GM21737 (cell line): ENCODE results near the gene SLC46A1.
A peak's percentile ranks its signal among the peaks of the same experiment; 100 is the strongest.

Experiments
- ATAC-seq: cut with Tn5 transposase; IDR thresholded peaks from one replicate; pipeline ENCODE4 v1.9.1; 2021; ENCODE audit warnings: mild to moderate bottlenecking, moderate library complexity; ENCODE audit not compliant: unreplicated experiment

The SLC46A1 gene

GRCh38 chr17:28385037-28385400 is 21.0 kb downstream of the SLC46A1 start:
- no peak for ATAC-seq

GRCh38 chr17:28384281-28385036 is 21.6 kb downstream of the SLC46A1 start:
- peak; percentile 79 for ATAC-seq

GRCh38 chr17:28381141-28381825 is 24.7 kb downstream of the SLC46A1 start:
- no peak for ATAC-seq

GRCh38 chr17:28379814-28380801 is 25.9 kb downstream of the SLC46A1 start:
- no peak for ATAC-seq

- ATAC-seq = no peak
These were observed 33.1 kb downstream of the SLC46A1 start for GRCh38 chr17:28372945-28373274.

- ATAC-seq = no peak
These were observed 33.6 kb downstream of the SLC46A1 start for GRCh38 chr17:28372203-28372944.

GRCh38 chr17:28371245-28372202 is 34.5 kb downstream of the SLC46A1 start, which contains the start of gene SARM1:
Gene SARM1, plus strand, starts transcription at chr17:28371694. Its CDS starts 339 bp downstream, at chr17:28372033.
- ATAC-seq = peak; percentile 82

- ATAC-seq = no peak
These were observed 35.3 kb downstream of the SLC46A1 start for GRCh38 chr17:28370744-28371103.

GRCh38 chr17:28370035-28370743 is 35.8 kb downstream of the SLC46A1 start, which contains the start of gene VTN:
Gene VTN, minus strand, starts transcription at chr17:28370307. Its CDS starts 104 bp downstream, at chr17:28370203.
- ATAC-seq = no peak

- no peak for ATAC-seq
These were observed 36.4 kb downstream of the SLC46A1 start for GRCh38 chr17:28369684-28370034.

- no peak for ATAC-seq
These were observed 36.9 kb downstream of the SLC46A1 start for GRCh38 chr17:28368915-28369683.

- ATAC-seq = no peak
These were observed 37.6 kb downstream of the SLC46A1 start for GRCh38 chr17:28368306-28368831.

GRCh38 chr17:28367641-28368305 is 38.2 kb downstream of the SLC46A1 start:
- ATAC-seq = no peak

- ATAC-seq = no peak
These were observed 39.4 kb downstream of the SLC46A1 start for GRCh38 chr17:28366605-28367004.

GRCh38 chr17:28365487-28365886 is 40.5 kb downstream of the SLC46A1 start:
- no peak for ATAC-seq

GRCh38 chr17:28364665-28365363 is 41.2 kb downstream of the SLC46A1 start, which contains the start of gene SEBOX:
Gene SEBOX, minus strand, starts transcription at chr17:28365199. Its CDS starts 48 bp downstream, at chr17:28365151.
- ATAC-seq = no peak
